Glomerular endothelial cell (primary cell): Measurements from ENCODE around the gene SYT11. TPM values are rescaled to one million over a fixed set of nuclear protein-coding genes. Genes with fewer than 3 reads are reported as not detected.

Experiments used
- DNase-seq: peaks from one replicate; pipeline ENCODE4 v3.0.0-alpha.2; 2011; ENCODE audit warnings: low read depth, low spot score; ENCODE audit errors: extremely low read depth
- total RNA-seq: library from RNA; depleted of rRNA; stranded (reverse); fragments of >200 nt; gene quantifications from 2 replicates; pipeline ENCODE4 v1.2.3, GENCODE V29; 2015

SYT11 gene
- total RNA-seq, 1 donor from 2014 or later, result 31.2 TPM

GRCh38 chr1:155859881-155860871 is 809 bp downstream of the SYT11 start:
- DNase-seq, result no peak

- no peak for DNase-seq
Measured at GRCh38 chr1:155860970-155861510, 1.7 kb downstream of the SYT11 start.

- no peak for DNase-seq
Measured at GRCh38 chr1:155861896-155862295, 2.5 kb downstream of the SYT11 start.

- DNase-seq, result no peak
Measured at GRCh38 chr1:155864393-155864792, 5.0 kb downstream of the SYT11 start.

- no peak for DNase-seq
Measured at GRCh38 chr1:155867766-155868165, 8.4 kb downstream of the SYT11 start.

- no peak for DNase-seq
Measured at GRCh38 chr1:155871390-155871789, 12.0 kb downstream of the SYT11 start.

GRCh38 chr1:155872527-155872926 is 13.2 kb downstream of the SYT11 start:
- no peak for DNase-seq

GRCh38 chr1:155873860-155874259 is 14.5 kb downstream of the SYT11 start:
- no peak for DNase-seq

GRCh38 chr1:155877945-155878344 is 18.6 kb downstream of the SYT11 start:
- DNase-seq, result no peak

- DNase-seq, result no peak
Measured at GRCh38 chr1:155880251-155880650, 20.9 kb downstream of the SYT11 start.

GRCh38 chr1:155880950-155881349 is 21.6 kb downstream of the SYT11 start:
- no peak for DNase-seq

- no peak for DNase-seq
Measured at GRCh38 chr1:155882235-155882634, 22.9 kb downstream of the SYT11 start.

GRCh38 chr1:155882766-155883165 is 23.4 kb downstream of the SYT11 start:
- no peak for DNase-seq

- no peak for DNase-seq
Measured at GRCh38 chr1:155884031-155884960, 24.9 kb downstream of the SYT11 start.

- no peak for DNase-seq
Measured at GRCh38 chr1:155884982-155885381, 25.6 kb downstream of the SYT11 start.

- no peak for DNase-seq
Measured at GRCh38 chr1:155888481-155888880, 29.1 kb downstream of the SYT11 start.

- DNase-seq, result no peak
Measured at GRCh38 chr1:155889566-155889965, 30.2 kb downstream of the SYT11 start.

- DNase-seq, result no peak
Measured at GRCh38 chr1:155890251-155890650, 30.9 kb downstream of the SYT11 start.

- peak; percentile 39 for DNase-seq
Measured at GRCh38 chr1:155892796-155893195, 33.4 kb downstream of the SYT11 start.

GRCh38 chr1:155893389-155894142 is 34.2 kb downstream of the SYT11 start:
- DNase-seq, result peak; percentile 82
